NCI-H82 (cell line): Measurements from ENCODE around the gene AKT3.
A peak's percentile ranks its signal among the peaks of the same experiment; 100 is the strongest.

Experiments used
- DNase-seq: peaks from one replicate; lab custom pipeline; 2025; lab: John Stamatoyannopoulos, UW

Gene AKT3

GRCh38 chr1:243553090-243553489 is 297.0 kb downstream of the AKT3 start:
- DNase-seq, result no peak

DNA sequence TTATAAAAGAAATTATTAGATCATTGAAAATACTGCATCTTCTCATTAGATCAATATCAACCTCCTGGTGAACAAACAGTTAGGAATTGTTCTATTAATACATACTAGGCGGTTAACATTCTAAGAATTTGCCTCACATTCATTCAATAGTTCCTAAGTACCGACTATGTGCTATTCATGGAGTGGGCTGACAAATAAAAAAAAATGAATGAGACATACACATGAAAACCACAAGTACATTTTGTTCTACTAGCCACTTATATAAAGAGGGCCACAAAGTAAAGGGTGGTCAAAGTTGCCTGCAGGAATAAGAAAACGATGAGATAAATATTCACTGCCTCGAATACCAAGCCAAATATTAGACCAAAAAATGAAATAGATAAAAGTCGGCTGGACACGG is 299.8 kb downstream of the AKT3 start:
- no peak for DNase-seq

DNA sequence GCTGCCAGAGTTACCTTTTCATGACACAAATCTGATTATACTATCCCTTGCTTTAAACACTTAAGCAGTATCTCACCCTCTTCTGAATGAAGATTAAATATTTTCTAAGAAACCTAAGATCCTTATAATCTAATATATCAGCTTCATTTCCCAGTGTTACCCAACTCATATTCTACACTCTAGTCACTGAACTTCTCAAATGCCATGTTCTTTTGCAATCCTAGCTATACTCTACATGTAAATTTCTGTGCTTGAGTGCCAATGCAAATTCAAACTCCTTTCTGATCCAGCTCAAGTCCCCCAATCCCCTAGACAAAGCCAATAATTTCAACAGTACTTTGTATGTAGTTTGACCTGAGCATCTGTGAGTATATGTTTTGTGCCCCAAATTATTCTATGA is 300.3 kb downstream of the AKT3 start:
- DNase-seq, result peak; percentile 64

DNA sequence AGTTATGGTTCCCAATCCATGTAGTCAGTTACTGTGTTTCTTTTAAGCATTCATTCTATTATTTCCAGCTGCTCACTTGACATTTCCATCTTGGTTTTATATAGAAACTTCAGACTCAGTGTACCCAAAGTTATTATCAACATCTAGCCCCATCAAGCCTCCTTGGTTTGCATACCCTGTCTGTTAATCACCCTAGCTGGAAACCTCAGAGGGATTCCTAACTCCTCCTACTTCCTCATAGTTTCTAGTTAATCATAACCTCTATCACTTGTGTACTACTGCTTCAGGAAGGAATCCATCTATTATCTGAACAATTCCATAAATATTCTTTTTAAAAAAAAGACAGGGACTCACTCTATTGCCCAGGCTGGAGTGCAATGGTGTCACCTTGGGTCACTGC is 300.9 kb downstream of the AKT3 start:
- DNase-seq, result no peak

DNA sequence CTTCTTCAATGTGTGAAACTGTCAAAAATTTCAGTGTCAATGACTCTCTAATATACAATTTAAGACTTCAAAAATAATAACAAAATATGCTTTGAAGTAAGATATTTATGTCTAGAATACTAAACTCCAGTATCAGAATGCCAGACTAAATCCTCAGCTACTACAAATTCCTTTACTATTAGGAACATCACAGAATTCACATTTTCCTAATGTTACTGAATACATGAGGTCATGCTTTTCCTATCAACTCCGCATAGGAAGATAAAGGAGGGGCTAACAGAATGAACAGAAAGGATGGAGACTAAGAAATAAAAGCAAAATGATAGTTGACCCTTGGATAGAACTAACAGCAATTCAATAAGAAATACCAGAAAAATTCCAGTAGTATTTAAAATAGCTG is 301.5 kb downstream of the AKT3 start:
- no peak for DNase-seq

DNA sequence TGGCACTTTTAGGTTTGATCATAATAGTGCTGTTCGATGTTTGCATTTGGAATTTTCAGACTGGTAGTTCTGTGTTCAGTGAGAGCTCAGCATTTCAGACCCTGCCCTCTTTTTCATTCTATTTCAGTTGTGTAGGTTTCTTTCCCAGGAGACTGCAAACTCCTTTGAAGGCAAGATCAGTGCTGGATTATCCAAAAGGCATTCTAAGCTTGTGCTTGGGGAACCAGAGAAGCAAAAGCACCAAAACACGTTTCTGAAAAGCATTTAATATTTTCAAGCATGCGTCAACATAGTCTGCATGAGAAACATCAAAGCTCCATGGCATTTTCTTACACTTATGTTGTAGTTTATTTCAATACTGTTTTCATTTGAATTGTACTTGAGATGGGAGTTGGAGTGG is 302.2 kb downstream of the AKT3 start:
- no peak for DNase-seq

- DNase-seq, result no peak
Measured at GRCh38 chr1:243546457-243546856, 303.6 kb downstream of the AKT3 start.

DNA sequence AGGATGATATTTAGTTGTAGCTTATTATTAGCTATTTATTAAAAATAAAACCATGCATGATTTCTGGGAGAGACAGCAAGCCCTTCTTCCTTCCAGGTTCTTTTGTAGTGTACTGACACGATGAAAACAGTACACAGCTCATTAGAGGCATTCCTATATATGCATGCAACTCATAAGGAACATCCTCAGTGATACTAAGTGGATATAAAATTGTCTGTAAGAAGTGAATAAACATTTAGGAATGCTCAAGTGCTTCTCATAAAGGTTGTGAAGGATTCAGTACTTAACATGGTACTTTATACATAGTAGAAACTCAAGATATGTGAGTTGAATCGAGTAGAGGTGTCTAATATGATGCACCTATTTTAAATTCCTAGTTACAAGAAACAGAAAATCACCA is 306.5 kb downstream of the AKT3 start:
- DNase-seq, result no peak

DNA sequence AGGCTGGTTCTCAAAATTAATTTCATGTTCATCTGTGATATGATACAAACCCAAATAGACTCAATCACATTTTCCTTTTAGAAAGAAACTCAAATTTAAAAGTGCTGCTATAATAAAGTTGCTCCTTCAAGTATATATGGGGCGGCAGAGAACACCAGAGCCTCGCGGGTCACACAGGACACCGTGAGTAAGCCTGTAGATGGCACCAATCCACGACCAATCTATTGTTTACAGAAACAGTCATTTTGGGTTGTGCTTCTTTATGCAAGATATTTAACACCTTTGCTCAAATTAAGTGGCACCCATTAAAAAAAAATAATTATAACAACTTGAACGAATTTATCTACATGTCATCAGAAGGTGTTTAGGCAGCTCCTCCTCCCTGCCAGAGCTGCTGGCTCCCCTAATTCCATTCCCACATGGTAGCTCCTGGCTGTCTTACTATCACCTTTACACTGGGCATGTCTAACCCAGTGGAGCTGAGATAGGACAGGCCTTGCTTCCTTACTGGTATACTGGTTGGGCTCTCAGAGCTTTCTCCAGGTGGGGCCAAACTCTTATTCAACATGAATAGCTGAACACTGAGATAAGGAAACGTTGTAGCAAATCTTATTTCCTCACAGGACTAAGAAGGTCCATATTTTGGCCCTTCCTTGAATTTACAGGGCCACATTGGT is 307.2 kb downstream of the AKT3 start:
- no peak for DNase-seq

- DNase-seq, result no peak
Measured at GRCh38 chr1:243539636-243540035, 310.4 kb downstream of the AKT3 start.

DNA sequence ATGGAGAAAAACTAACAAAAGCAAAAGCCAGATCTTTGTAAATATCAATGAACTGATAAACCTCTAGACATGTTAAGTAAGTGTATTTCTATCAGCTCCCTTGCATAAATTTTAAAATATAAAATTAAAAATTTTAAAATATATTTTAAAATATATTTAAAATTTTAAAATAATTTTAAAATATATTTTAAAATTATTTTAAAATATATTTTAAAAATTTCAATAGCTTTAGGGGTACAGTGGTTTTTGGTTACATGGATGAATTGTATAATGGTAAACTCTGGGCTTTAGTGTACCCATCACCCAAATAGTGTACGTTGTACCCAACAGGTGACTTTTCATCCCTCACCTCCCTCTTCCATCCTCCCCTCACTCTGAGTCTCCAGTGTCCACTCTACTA is 315.0 kb downstream of the AKT3 start:
- no peak for DNase-seq

GRCh38 chr1:243529512-243529911 is 320.5 kb downstream of the AKT3 start:
- no peak for DNase-seq

- no peak for DNase-seq
Measured at GRCh38 chr1:243528459-243529121, 321.5 kb downstream of the AKT3 start.

DNA sequence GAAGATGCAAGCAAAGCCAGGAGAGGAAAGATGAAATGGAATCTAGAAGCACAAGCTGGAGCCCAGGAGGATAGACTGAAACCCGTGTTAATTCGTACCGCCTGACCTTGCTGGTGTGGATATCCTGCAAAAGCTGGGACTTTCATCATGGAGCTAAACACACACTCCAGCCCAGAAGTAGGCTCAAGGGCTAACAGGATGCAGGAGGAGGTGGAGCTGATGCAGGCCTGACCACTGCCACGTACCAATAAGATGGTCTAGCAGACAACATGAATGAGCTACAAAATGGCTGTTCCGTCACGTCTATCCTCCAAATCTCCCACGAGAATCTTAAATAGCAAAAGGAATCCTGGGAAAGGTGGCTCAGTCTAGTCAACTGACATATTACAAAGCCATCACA is 323.9 kb downstream of the AKT3 start:
- no peak for DNase-seq

- no peak for DNase-seq
Measured at GRCh38 chr1:243525085-243525487, 325.0 kb downstream of the AKT3 start.

DNA sequence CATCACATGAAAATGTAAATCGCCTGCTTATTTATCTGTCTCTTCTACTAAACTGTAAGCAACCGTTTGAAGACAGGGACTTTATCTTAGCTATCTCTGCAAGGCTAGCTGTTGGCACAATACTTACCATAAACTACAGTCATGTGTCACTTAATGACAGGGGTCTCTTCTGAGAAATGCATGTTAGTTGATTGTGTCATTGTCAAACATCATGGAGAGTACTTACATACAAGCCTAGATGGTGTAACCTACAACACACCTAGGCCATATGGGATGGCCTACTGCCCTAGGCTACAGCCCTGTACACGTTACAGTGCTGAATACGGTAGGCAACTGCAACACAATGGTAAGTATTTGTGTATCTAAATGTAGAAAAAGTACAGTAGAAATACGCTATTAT is 326.3 kb downstream of the AKT3 start:
- DNase-seq, result no peak

DNA sequence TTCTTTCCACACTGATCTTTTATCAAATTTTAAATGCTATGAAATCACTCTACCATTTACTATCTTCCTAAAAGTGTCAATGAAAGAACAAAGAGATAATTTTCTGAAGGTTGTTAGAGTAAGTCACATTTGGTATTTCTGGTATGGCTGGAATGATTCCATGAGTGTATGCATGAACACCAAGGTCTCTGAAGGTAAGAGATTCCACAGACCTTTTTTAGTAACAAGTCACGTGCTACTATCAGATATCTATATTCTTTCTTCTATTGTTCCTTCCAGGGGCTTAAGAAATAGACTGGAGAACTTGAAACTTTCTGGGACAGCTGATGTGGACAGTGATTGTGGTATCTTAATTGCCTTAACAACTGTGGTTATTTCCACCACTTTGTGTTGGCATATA is 329.2 kb downstream of the AKT3 start:
- DNase-seq, result no peak

GRCh38 chr1:243514927-243515326 is 335.1 kb downstream of the AKT3 start:
- no peak for DNase-seq

DNA sequence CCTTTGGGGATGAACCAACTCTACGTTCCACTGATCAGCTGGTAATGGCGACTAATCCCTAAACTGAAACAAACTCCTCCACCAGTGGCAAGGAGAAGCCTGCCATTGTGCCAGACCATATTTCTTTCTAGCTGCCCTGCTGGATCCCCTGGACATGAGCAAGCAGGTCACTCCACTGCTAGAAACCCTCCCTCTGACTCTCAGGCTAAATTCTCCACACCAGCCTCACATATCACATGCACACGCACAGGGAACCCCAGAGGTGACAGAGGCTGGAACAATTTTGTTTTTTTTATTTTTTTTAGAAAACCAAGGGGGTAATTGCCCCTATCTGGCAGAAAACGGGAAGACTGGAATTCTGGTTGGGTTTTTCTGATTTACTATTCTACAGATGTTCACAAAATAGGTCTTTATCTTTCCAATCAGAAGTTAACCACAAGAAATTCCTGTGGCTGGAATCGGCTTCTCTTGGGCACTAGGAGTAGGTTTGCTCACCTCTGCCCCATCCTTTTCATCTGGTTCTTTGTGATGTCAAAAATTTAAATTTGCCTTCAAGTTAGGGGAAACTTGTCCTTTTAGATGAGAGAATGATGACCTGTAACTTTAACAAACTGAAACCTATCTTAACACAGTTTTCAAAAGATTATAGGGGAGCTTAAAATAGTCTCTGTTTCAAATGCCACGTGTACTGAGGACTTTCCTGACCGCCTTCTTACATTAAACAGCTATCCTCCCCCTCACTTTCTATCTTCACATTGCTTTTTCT is 336.1 kb downstream of the AKT3 start:
- DNase-seq, result no peak

DNA sequence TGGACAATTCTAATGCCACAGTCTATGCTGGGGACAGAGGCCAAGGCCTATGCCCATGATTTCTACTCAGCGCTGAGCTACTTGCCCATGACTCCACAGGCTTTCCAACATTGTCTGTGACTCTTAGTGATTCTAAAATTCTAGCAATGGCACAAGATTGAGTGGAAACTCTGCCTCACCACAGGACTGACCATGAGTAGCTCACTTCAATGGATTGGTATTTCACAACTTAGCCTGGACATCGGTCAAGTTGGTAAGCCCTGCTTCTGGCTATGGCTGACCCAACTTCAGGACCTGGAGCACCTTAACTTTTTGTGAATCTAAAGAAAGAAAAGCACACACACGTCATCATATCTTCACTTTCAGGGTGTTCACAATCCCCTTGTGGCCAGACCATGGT is 339.1 kb downstream of the AKT3 start:
- DNase-seq, result no peak

DNA sequence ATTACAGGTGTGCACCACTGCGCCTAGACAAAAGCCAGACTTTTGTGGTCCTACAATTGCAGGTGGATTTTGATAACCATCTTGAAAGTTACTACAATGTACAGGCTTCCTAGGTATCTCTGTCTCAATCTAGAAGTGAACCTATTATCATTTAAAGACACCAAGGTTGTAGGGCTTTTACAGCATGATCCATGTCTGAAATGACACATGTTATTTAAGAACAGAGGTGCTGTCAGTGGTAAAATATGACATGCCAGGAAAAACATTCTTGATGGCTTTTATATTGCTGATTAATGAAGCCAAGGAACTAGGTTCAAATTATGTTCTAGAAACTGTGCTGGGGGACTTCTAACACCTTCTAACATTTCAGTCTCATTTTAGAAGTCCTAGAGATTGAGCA is 341.1 kb downstream of the AKT3 start:
- DNase-seq, result no peak

DNA sequence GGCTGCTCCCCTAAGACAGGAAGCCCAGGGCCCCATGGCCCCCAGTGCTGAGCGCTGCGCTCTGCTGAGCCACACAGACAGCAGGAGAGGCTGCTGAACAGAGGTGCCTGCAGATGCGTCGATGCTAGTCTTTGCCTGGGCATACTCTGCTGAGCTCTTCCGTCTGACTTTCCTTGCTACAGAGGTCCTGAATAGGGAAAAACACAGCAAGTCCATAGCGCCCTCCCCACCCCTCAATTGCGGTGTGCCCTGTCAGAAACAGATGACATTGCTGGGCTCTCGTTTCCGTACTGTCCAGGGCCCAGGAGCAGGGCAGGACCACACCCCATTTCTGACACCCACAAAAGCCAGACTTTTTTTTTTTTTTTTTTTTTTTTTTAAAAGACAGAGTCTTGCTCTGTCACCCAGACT is 341.7 kb downstream of the AKT3 start:
- DNase-seq, result no peak

GRCh38 chr1:243507672-243508302 is 342.3 kb downstream of the AKT3 start:
- no peak for DNase-seq
